Upper lobe of right lung (tissue), 1 donor: ENCODE results near the gene PLEKHH1. TPM values are rescaled to one million over a fixed set of nuclear protein-coding genes. Genes with fewer than 3 reads are reported as not detected.

Source experiments
- ATAC-seq: fragments of 200-7000 bp; cut with Tn5 transposase; one replicate; pipeline ENCODE4 v1.9.1; 2020; ENCODE audit warnings: mild to moderate bottlenecking, moderate library complexity
- DNase-seq: peaks from one replicate; pipeline ENCODE4 v3.0.0-alpha.2; 2020
- H3K27ac ChIP-seq: fragments of 200-600 bp; one replicate; pipeline ENCODE4 v1.8.0; 2022
- H3K27me3 ChIP-seq: fragments of 200-600 bp; one replicate; pipeline ENCODE4 v1.8.0; 2022; ENCODE audit warnings: mild to moderate bottlenecking
- H3K36me3 ChIP-seq: fragments of 200-600 bp; one replicate; pipeline ENCODE4 v1.8.0; 2022
- H3K4me1 ChIP-seq: fragments of 200-600 bp; one replicate; pipeline ENCODE4 v1.8.0; 2022
- H3K4me3 ChIP-seq: fragments of 200-600 bp; one replicate; pipeline ENCODE4 v1.8.0; 2022; ENCODE audit warnings: mild to moderate bottlenecking
- H3K9me3 ChIP-seq: fragments of 200-600 bp; one replicate; pipeline ENCODE4 v1.8.0; 2022
- intact Hi-C: fragments of 100-400 bp; cut with DNase I; formaldehyde crosslinking; loops from one replicate; pipeline ENCODE4 v1.11.0; 2022
- total RNA-seq: library from RNA; stranded (reverse); fragmentation: NEBNext Ultra II Directional; extraction: Animal tissue kit (Norgen Biotek cat#: 25700); gene quantifications from one replicate; pipeline ENCODE4 v1.2.1, GENCODE V29; 2021
- TF ChIP-seq, protein P1 (sequence below): fragments of 200-600 bp; IDR thresholded peaks from one replicate; pipeline ENCODE4 v1.8.0; 2022; ENCODE audit warnings: antibody characterized with exemption
- donor health status: DM: no; HTN: yes; CAD: no; lungs with severe emphysema.

The PLEKHH1 gene
- total RNA-seq, 1 donor from 2014 or later, result 2.3 TPM

DNA sequence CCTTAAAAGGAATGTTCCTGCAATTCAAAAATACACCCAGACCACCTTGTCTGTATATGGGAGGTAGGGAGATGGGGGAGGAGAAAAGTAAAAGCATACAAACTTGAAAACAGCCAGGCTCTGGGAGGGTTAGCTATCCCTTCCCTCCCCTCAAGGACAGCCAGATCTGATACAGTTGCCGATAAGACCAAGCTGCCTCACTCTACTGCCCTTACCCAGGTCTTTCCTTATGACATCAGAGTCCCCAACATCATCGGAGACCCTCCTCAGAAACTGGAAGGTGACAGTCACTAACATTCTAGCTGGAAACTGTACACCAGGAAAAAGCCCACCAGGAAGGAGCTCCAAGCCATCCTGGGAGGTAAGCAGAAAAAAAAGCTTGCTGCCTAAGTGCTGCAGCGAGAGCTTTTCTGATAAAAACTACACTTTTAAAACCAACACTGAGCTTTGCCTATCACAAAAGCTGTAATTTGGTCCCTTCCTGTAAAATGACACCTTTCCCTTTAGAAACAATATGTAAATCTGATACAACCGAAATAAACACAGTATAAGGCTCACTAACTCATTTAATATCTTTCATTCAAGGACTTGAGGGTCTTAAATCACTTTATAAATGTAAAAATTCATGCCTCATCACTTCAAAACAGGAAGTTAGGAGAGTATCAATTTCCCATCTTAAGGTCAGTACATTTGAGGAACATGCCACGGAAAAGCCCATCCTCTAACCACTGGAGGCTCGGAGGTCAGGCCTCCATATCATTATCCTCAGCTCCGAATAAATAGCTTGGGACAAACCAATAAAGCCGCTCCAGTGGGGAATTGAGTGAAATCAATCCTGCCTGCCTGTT, 20.4 kb upstream of the PLEKHH1 start:
- no peak for DNase-seq
- ATAC-seq, result no peak
- intact Hi-C loops, result no loop called here
- no peaks in the 10 kb centered on the region for H3K27me3 ChIP-seq
- peaks cover 11% of the 10 kb centered on the region for H3K4me1 ChIP-seq
- no peak overlapping the region for H3K4me3 ChIP-seq
- TF ChIP-seq, protein P1, sequence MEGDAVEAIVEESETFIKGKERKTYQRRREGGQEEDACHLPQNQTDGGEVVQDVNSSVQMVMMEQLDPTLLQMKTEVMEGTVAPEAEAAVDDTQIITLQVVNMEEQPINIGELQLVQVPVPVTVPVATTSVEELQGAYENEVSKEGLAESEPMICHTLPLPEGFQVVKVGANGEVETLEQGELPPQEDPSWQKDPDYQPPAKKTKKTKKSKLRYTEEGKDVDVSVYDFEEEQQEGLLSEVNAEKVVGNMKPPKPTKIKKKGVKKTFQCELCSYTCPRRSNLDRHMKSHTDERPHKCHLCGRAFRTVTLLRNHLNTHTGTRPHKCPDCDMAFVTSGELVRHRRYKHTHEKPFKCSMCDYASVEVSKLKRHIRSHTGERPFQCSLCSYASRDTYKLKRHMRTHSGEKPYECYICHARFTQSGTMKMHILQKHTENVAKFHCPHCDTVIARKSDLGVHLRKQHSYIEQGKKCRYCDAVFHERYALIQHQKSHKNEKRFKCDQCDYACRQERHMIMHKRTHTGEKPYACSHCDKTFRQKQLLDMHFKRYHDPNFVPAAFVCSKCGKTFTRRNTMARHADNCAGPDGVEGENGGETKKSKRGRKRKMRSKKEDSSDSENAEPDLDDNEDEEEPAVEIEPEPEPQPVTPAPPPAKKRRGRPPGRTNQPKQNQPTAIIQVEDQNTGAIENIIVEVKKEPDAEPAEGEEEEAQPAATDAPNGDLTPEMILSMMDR, result no peak
- no peaks in the 10 kb centered on the region for H3K9me3 ChIP-seq
- H3K27ac ChIP-seq, result no peak overlapping the region
- no peaks in the 10 kb centered on the region for H3K36me3 ChIP-seq

DNA sequence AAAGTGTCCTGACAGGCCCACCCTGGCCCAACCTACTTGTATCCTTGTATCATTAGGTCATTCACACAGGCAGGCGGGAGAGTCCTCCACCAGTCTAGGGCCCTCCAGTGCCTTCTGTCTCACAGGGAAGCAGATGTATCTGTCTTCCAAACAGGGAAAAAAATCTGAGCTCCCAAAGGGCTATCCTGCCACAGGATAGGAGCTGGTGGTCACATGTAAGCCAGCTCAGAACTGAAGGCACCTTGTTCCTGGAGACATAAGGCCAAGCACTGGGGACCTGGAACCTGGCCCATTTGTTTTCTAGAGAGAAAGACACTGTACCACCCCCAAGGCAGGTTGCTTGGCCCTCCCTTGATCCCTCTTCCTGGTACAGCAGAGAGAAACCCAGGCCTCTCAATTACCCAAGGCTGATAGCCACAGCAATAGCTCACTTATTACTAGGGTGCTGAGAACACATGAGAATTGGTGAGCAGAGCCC, 19.4 kb upstream of the PLEKHH1 start:
- ATAC-seq (no peak), DNase-seq (no peak)
- TF ChIP-seq, protein P1, result no peak
- intact Hi-C loops, result no loop called here
- Histone ChIP-seq H3K27me3 (no peaks in the 10 kb centered on the region), H3K27ac (peak overlapping the region; percentile 49), H3K4me3 (no peak overlapping the region), H3K4me1 (peaks cover 11% of the 10 kb centered on the region), H3K36me3 (no peaks in the 10 kb centered on the region), H3K9me3 (no peaks in the 10 kb centered on the region)

DNA sequence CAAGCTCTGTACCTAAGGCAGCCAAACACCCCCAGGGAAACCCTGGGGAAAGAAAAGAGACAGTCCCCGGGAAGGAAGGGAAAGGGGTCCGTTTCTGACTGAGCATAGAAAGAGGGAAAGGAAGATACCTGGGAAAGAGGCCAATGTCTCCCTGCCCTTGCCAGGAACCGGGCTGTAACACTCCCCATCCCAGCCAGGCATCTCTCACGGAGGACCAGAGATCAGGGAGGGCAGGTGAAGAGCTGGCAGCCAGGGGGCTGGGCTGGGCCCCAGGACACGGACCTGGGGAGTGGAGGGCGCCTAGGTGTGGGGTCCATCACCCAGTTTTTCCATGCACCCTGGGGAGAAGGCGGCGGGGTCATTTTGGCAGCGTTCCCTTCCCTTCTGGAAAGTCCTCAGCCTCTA, 18.9 kb upstream of the PLEKHH1 start:
- TF ChIP-seq, protein P1, result no peak
- peak overlapping the region; percentile 85 for H3K4me3 ChIP-seq
- intact Hi-C loops, result no loop called here
- H3K4me1 ChIP-seq, result peaks cover 11% of the 10 kb centered on the region
- DNase-seq (no peak), ATAC-seq (peak; percentile 2)
- H3K9me3 ChIP-seq, result no peaks in the 10 kb centered on the region
- H3K27ac ChIP-seq, result peak overlapping the region; percentile 49
- no peaks in the 10 kb centered on the region for H3K36me3 ChIP-seq
- H3K27me3 ChIP-seq, result no peaks in the 10 kb centered on the region

DNA sequence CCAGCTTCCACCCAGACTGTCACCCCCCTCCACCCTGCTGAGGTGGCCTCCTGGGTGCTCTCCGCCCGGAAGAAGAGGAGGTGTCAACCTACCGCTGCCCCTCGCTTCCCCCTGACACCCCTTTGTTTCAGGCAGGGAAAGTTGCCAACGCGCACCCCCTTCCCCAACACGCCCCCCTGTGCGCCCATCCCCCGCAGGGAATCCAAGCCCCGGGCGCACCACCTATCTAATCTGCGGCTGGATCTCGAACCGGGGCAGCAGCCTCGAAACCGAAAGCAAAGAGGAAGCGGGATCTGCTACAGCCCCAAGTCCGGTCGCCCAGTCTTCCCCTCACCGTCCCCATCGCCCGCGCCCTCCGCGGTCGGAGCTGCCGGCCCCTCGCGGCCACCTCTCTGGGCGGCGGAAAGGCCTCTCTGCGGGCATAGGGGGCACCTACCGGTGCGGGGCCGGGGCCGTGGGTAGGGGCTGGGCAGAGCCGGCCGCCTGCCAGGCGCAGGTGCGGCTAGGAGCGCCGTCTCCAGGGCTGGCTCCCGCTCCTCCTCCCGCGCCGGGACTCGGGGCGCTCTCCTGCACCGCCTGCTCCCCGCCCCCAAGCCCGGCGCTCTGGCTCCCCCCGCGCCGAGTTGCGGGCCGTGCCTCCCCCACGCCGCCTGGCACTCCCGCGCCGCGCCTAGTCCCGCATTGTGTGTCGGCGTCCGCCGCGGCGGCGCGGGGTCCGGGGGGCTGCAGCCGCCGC, 18.3 kb upstream of the PLEKHH1 start:
- Histone ChIP-seq H3K27ac (peak overlapping the region; percentile 49), H3K4me3 (peak overlapping the region; percentile 85), H3K9me3 (no peaks in the 10 kb centered on the region), H3K36me3 (no peaks in the 10 kb centered on the region), H3K27me3 (no peaks in the 10 kb centered on the region), H3K4me1 (peaks cover 11% of the 10 kb centered on the region)
- DNase-seq (peak; percentile 76), ATAC-seq (peak; percentile 74)
- intact Hi-C loops, result no loop called here
- TF ChIP-seq, protein P1, result no peak

DNA sequence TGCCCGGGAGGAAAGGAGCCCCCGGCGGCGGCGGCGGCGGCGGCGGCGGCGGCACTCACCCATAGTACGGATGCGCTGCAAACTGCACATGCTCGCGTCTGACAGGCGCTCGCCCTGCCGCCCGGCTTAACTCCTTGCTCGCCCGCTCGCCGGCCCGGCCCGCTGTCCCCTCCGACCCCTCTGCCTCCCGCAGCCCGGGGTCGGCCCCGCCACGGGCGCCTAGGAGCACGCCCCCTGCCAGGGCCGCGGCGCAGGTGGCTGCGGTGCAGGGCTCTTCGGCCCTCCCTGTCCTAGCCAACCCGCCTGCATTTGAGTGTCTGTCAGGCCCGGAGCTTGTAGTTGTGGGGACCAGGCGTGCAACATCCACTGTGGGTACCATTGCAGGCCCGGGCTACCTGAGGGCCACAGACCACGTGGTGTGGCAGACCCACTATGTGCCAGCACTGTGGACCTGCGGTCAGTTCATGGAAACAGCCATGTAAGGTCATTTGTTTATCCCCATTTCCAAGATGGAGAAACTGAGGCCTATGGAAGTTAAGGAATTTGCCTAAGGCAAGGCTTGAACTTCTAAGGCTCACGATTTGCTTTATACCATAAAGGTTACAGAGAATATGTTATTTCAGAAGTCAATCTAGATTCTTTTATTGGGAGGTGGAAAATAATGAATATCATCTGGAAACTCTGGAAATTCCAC, 17.6 kb upstream of the PLEKHH1 start:
- Histone ChIP-seq H3K9me3 (no peaks in the 10 kb centered on the region), H3K4me3 (peak overlapping the region; percentile 85), H3K27me3 (no peaks in the 10 kb centered on the region), H3K27ac (peak overlapping the region; percentile 49), H3K4me1 (peaks cover 11% of the 10 kb centered on the region), H3K36me3 (no peaks in the 10 kb centered on the region)
- peak; percentile 57 for ATAC-seq
- TF ChIP-seq, protein P1, result no peak
- intact Hi-C loops, result no loop called here
- DNase-seq, result peak; percentile 70
